GM20000 (cell line): Measurements from ENCODE around the gene NSMF.
"Not testable (repeated sequence)": the region's sequence is repeated elsewhere in the genome, so short reads cannot be mapped to it uniquely, and the experiment has no call there.

Experiments used
- DNase-seq: peaks from one replicate; pipeline ENCODE4 v3.0.0; 2012; ENCODE audit warnings: low spot score
- CTCF ChIP-seq: IDR thresholded peaks from 2 replicates; pipeline ENCODE4 v1.5.1; 2012; ENCODE audit warnings: mild to moderate bottlenecking, control low read depth; ENCODE audit errors: extremely low read depth, missing control alignments

The NSMF gene

DNA sequence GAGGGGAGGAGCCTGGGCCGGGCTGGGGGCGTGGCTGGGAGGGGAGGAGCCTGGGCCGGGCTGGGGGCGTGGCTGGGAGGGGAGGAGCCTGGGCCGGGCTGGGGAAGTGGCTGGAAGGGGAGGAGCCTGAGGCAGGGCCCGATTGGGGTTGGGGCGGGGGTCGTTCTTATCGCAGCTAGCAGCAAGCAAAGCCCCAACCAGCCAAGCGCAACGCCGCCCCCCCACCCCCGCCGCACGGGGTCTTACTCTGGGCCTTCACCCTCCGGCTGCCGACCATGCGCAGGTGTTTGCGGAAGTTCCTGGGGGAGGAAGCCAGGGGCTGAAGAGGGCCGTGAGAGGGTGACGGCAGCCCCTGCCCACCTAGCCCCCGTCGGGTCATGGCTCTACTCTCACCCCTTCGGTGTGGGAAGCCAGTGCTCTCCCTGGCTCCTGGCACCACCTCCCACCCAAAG is 5.0 kb downstream of the NSMF start:
- TF ChIP-seq CTCF = no peak
- peak; percentile 81 for DNase-seq

DNA sequence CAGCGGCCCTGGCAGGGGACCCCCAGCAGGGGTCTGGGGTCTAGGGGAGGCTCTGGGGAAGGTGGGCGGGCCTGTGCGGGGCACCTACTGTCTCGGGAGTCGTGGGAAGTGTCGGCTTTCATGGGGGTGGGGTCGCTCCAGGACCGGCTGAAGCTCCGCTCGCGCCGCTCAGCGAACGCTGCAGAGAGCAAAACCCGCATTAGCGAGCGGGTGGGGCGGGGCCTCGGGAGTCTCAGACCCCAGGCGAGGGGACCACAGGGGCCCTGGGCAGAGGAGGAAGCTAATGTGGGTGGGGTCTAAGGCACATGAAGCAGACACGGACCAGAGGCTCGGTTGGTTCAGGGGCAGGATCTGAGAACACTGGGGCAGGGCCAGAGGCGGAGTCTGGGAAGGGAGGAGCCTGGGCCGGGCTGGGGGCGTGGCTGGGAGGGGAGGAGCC is 5.5 kb downstream of the NSMF start:
- peak; percentile 96 for DNase-seq
- TF ChIP-seq CTCF = no peak

- DNase-seq = no peak
- TF ChIP-seq CTCF = no peak
Observed at GRCh38 chr9:137452761-137453642, 6.1 kb downstream of the NSMF start.

GRCh38 chr9:137452006-137452760 is 7.0 kb downstream of the NSMF start:
- no peak for DNase-seq
- TF ChIP-seq CTCF = no peak

DNA sequence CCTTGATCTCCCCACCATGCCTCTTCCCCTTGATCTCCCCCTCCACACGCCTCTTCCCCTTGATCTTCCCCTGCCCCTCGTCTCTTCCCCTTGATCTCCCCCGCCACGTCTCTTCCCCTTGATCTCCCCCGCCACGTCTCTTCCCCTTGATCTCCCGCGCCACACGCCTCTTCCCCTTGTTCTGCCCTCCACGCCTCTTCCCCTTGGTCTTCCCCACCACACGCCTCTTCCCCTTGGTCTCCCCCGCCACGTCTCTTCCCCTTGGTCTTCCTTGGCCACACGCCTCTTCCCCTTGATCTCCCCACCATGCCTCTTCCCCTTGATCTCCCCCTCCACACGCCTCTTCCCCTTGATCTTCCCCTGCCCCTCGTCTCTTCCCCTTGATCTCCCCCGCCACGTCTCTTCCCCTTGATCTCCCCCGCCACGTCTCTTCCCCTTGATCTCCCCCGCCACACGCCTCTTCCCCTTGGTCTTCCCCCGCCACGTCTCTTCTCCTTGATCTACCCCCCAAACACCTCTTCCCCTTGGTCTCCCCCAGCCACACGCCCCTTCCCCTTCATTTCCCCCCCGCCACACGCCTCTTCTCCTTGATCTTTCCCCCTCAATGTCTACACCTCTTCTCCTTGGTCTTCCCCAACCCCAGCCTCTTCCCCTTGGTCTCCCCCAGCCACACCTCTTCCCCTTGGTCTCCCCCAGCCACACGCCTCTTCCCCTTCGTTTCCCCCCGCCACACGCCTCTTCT is 7.7 kb downstream of the NSMF start:
- DNase-seq = not testable (repeated sequence)

DNA sequence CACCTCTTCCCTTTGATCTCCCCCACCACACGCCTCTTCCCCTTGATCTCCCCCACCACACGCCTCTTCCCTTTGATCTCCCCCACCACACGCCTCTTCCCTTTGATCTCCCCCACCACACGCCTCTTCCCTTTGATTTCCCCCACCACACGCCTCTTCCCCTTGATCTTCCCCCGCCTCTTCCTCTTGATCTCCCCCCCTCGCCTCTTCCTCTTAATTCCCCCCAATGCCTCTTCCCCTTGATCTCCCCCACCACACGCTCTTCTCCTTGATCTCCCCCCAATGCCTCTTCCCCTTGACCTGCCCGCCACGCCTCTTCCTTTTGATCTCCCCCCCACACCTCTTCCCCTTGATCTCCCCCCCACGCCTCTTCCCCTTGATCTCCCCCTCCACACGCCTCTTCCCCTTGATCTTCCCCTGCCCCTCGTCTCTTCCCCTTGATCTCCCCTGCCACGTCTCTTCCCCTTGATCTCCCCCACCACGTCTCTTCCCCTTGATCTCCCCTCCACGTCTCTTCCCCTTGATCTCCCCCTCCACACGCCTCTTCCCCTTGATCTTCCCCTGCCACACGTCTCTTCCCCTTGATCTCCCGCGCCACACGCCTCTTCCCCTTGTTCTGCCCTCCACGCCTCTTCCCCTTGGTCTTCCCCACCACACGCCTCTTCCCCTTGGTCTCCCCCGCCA is 8.5 kb downstream of the NSMF start:
- not testable (repeated sequence) for DNase-seq

GRCh38 chr9:137449931-137450538 is 9.1 kb downstream of the NSMF start:
- no peak for TF ChIP-seq CTCF
- DNase-seq = no peak
